Sigmoid colon (tissue), 4 donors: ENCODE results near the gene UNC119.

Experiments used
- EP300 ChIP-seq, 4 donors: sonication (generic); formaldehyde crosslinking; IDR thresholded peaks; one replicate each; pipeline ENCODE4 v1.6.1; 2017; ENCODE audit warnings: antibody characterized with exemption in 4 of 4
- POLR2A ChIP-seq, 2 donors: fragments of 450-650 bp; IDR thresholded peaks; one replicate each; pipeline ENCODE4 v1.6.1; 2016; ENCODE audit warnings: antibody characterized with exemption in 2 of 2, mild to moderate bottlenecking in 2 of 2, moderate library complexity in 2 of 2
- TF ChIP-seq, protein P1 (sequence below), 4 experiments: fragments of 450-650 bp in 3 of 4; fragments of 200-600 bp in 1 of 4; IDR thresholded peaks; one replicate each; pipeline ENCODE4 v1.5.1; 2016 to 2019; ENCODE audit warnings: antibody characterized with exemption in 4 of 4, mild to moderate bottlenecking in 3 of 4, moderate library complexity in 2 of 4

DNA sequence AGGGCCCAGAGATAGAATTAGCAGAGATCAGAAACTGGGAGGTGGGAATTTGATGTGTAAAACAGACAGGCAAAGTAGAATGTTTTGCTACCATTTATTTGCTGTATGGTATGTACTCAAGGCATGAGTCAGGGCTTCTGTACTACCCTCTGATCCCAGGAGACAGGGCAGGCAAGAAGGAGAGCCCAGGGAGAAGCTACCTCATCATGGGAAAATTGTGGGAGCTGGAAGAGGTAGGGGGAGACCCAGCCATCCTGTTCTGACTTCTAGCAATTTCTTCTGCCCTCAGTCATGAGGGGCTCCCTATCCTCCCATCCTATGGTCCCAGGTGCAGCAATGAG lies 20.6 kb upstream of the UNC119 start:
- TF ChIP-seq POLR2A (IDR thresholded peaks at IDR 0.05) (no peak), EP300 (IDR thresholded peaks at IDR 0.05) (no peak)
- TF ChIP-seq, protein P1, sequence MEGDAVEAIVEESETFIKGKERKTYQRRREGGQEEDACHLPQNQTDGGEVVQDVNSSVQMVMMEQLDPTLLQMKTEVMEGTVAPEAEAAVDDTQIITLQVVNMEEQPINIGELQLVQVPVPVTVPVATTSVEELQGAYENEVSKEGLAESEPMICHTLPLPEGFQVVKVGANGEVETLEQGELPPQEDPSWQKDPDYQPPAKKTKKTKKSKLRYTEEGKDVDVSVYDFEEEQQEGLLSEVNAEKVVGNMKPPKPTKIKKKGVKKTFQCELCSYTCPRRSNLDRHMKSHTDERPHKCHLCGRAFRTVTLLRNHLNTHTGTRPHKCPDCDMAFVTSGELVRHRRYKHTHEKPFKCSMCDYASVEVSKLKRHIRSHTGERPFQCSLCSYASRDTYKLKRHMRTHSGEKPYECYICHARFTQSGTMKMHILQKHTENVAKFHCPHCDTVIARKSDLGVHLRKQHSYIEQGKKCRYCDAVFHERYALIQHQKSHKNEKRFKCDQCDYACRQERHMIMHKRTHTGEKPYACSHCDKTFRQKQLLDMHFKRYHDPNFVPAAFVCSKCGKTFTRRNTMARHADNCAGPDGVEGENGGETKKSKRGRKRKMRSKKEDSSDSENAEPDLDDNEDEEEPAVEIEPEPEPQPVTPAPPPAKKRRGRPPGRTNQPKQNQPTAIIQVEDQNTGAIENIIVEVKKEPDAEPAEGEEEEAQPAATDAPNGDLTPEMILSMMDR (IDR thresholded peaks at IDR 0.05) = no peak
